Keratinocyte (primary cell): ENCODE measurements around the gene GPR157. TPM values are rescaled to one million over a fixed set of nuclear protein-coding genes. Genes with fewer than 3 reads are reported as not detected.

Experiments
- DNase-seq: peaks from one replicate; pipeline ENCODE4 v3.0.0-alpha.2; 2011; ENCODE audit warnings: low read depth, missing footprints, low spot score
- FAIRE-seq: peaks from 2 replicates; lab custom pipeline; 2011; peaks lifted over from hg19 to GRCh38; lab: Jason Lieb, UNC
- H2AFZ ChIP-seq: 2 replicates; pipeline ENCODE4 v1.6.0; 2012; ENCODE audit warnings: low read length, control low read depth, inconsistent platforms; ENCODE audit not compliant: control insufficient read depth
- H3K27ac ChIP-seq: 2 replicates; pipeline ENCODE4 v1.5.1; 2011; ENCODE audit warnings: low read length; ENCODE audit not compliant: control insufficient read depth, insufficient read depth
- H3K27me3 ChIP-seq: 3 replicates; pipeline ENCODE4 v1.6.0; 2011; ENCODE audit warnings: low read length; ENCODE audit not compliant: control insufficient read depth, insufficient read depth; ENCODE audit errors: extremely low read depth
- H3K36me3 ChIP-seq, 2 experiments: 2 replicates in 1 of 2; 3 replicates in 1 of 2; pipeline ENCODE4 v1.5.1; 2011; ENCODE audit warnings: low read length in 2 of 2, mild to moderate bottlenecking in 1 of 2; ENCODE audit not compliant: control insufficient read depth in 2 of 2, insufficient read depth in 2 of 2; ENCODE audit errors: extremely low read depth in 1 of 2
- H3K4me1 ChIP-seq: 3 replicates; pipeline ENCODE4 v1.5.1; 2011; ENCODE audit warnings: low read length; ENCODE audit not compliant: control insufficient read depth, insufficient read depth; ENCODE audit errors: extremely low read depth
- H3K4me2 ChIP-seq: 3 replicates; pipeline ENCODE4 v1.6.0; 2011; ENCODE audit warnings: low read depth, low read length; ENCODE audit not compliant: control insufficient read depth, insufficient read depth; ENCODE audit errors: extremely low read depth
- H3K4me3 ChIP-seq, 3 experiments: fragments of 200-600 bp in 1 of 3; sonication (generic) in 1 of 3; 2 replicates in 2 of 3; 3 replicates in 1 of 3; pipeline ENCODE4 v1.5.1; 2011 to 2016; ENCODE audit warnings: low read length in 3 of 3, mild to moderate bottlenecking in 3 of 3, control low read depth in 2 of 3, inconsistent platforms in 1 of 3, low read depth in 1 of 3, mixed read lengths in 1 of 3, mixed run types in 1 of 3, moderate library complexity in 1 of 3; ENCODE audit not compliant: control insufficient read depth in 2 of 3, insufficient read depth in 2 of 3; ENCODE audit errors: extremely low read depth in 1 of 3
- H3K79me2 ChIP-seq: 2 replicates; pipeline ENCODE4 v1.6.0; 2012; ENCODE audit warnings: low read length; ENCODE audit not compliant: control insufficient read depth, insufficient read depth
- H3K9ac ChIP-seq: 3 replicates; pipeline ENCODE4 v1.6.0; 2011; ENCODE audit warnings: low read length; ENCODE audit not compliant: control insufficient read depth, insufficient read depth; ENCODE audit errors: extremely low read depth
- H3K9me1 ChIP-seq: 3 replicates; pipeline ENCODE4 v1.6.0; 2011; ENCODE audit warnings: low read length; ENCODE audit not compliant: control insufficient read depth, insufficient read depth; ENCODE audit errors: extremely low read depth
- H3K9me3 ChIP-seq: 2 replicates; pipeline ENCODE4 v1.5.1; 2012; ENCODE audit warnings: low read depth, low read length; ENCODE audit not compliant: control insufficient read depth
- H4K20me1 ChIP-seq: 3 replicates; pipeline ENCODE4 v1.6.0; 2011; ENCODE audit warnings: low read length; ENCODE audit not compliant: control insufficient read depth, insufficient read depth; ENCODE audit errors: extremely low read depth
- CTCF ChIP-seq, 3 experiments: IDR thresholded peaks in 1 of 3; conservative IDR thresholded peaks in 1 of 3; optimal IDR thresholded peaks in 1 of 3; 2 replicates in 2 of 3; 3 replicates in 1 of 3; pipeline versions ENCODE3 to v1.5.1; 2011; ENCODE audit warnings: low read length in 3 of 3, mild to moderate bottlenecking in 3 of 3, moderate library complexity in 2 of 3, control low read depth in 1 of 3, inconsistent platforms in 1 of 3; ENCODE audit not compliant: insufficient read depth in 2 of 3; ENCODE audit errors: extremely low read depth in 1 of 3
- EZH2 ChIP-seq: IDR thresholded peaks from one replicate; pipeline ENCODE4 v1.6.1; 2012; ENCODE audit warnings: inconsistent platforms, mild to moderate bottlenecking, low read length, moderate library complexity
- dilution Hi-C: fragments of 300-500 bp; cut with MboI; formaldehyde crosslinking; loops from one replicate; pipeline ENCODE4 v1.7.0; 2020; ENCODE audit warnings: low sequenced_read_pairs; ENCODE audit not compliant: extremely low pct_ligation_motif_present
- polyA plus RNA-seq, 5 experiments: library from polyadenylated mRNA; depleted of rRNA in 3 of 5; stranded (reverse) in 3 of 5; stranded (forward) in 1 of 5; unstranded in 1 of 5; fragments of >200 nt; gene quantifications; 1 replicate in 1 of 5; 2 replicates in 3 of 5; 3 replicates in 1 of 5; pipeline versions ENCODE4 v1.2.1 to v1.2.3, GENCODE V29; 2011 to 2012; ENCODE audit warnings: missing spikeins in 2 of 5, low read depth in 1 of 5, low replicate concordance in 1 of 5

GPR157 gene
- polyA plus RNA-seq, 1 donor (not counting 4 experiments of a cell fraction or from before 2014, with no cell fraction given), result 6.5 TPM

DNA sequence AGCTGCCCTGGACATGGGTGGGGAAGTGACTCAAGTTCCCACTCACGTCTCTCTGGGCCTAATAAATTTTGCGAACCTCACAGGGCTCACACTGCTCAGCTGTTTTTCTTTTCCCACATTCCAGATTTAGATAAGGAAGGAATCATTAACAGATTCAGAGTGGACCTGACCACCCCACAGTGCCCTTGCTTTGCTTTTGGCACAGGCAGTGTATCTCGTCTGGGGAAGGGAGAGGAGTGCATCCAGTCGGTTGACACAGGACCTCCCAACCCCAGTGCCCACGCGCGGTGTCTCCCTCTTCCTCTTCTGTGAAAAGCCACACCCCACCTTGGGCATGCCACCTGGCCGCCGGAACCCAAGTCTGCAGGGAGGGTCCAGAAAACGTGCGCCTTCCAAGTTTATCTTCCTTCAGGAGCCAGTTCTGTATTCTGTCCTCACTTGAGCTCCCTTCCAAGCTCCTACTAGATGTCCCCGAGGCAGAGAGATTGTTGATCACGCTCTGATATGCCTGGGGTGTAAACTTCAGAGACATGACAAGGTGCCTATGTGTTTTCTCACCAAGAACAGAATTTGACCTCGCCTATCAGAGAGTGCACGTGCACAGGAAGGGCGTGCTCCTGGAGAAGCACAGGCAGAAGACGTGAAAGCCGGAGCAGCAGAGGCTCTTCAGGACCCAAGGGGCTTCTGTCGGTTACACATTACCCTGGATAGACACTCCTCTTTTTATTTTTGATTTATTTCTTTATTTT is 50.0 kb downstream of the GPR157 start:
- H3K4me2 ChIP-seq, result peak overlapping the region; percentile 45
- H3K79me2 ChIP-seq, result no peaks in the 10 kb centered on the region
- no peaks in the 10 kb centered on the region for H3K9me1 ChIP-seq
- peak; percentile 58 for FAIRE-seq
- H4K20me1 ChIP-seq, result no peaks in the 10 kb centered on the region
- H3K36me3 ChIP-seq, result no peaks in the 10 kb centered on the region
- peak overlapping the region; percentile 25 for H2AFZ ChIP-seq
- no peaks in the 10 kb centered on the region for H3K9me3 ChIP-seq
- peaks cover 32% of the 10 kb centered on the region for H3K4me1 ChIP-seq
- dilution Hi-C loops, result no loop called here
- no peak overlapping the region for H3K9ac ChIP-seq
- TF ChIP-seq EZH2 (no peak), CTCF (optimal IDR thresholded peaks at IDR 0.05 in 1 of 3, IDR thresholded peaks at IDR 0.05 in 1 of 3, conservative IDR thresholded peaks at IDR 0.05 in 1 of 3; ENCODE audit: extremely low read depth in 1 of 3, insufficient read depth in 2 of 3, low read length in 3 of 3) (no peak)
- peak overlapping the region; percentile 28 for H3K27ac ChIP-seq
- no peaks in the 10 kb centered on the region for H3K27me3 ChIP-seq
- peak overlapping the region in 1 of 3 experiments; percentile 14 for H3K4me3 ChIP-seq
- DNase-seq, result no peak

DNA sequence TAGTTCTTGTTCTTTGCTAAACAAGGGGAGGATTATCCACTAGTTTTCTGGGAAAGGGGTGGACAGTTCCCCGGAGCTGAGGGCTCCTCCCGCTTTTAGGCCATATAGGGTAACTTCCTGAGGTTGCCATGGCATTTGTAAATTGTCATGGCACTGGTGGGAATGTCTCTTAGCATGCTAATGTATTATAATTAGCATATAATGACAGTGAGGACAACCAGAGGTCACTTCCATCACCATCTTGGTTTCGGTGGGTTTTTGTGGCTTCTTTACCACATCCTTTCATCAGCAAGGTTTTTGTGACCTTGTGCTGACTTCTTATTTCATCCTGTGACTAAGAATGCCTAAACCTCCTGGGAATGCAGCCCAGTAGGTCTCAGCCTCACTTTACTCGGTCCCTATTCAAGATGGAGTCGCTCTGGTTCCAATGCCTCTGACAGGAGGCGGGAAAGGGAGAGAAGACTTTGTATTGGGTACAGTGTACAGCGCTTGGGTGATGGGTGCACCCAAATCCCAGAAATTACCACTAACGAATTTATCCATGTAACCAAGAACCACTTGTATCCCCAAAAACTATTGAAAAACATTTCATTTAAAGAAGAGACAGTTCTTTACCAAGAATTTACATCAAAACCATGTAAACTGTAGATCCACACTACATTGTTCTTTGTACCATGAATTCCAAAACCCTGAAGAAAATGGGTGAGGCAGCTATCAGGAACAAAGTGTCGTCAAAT is 50.7 kb downstream of the GPR157 start:
- Histone ChIP-seq H3K79me2 (no peaks in the 10 kb centered on the region), H2AFZ (no peak overlapping the region), H3K9me1 (no peaks in the 10 kb centered on the region), H3K27ac (no peak overlapping the region), H3K4me3 (peak overlapping the region in 1 of 3 experiments; percentile 14), H3K4me2 (peak overlapping the region; percentile 45), H3K36me3 (no peaks in the 10 kb centered on the region), H3K4me1 (peaks cover 32% of the 10 kb centered on the region), H3K9ac (no peak overlapping the region), H3K9me3 (no peaks in the 10 kb centered on the region), H3K27me3 (no peaks in the 10 kb centered on the region), H4K20me1 (no peaks in the 10 kb centered on the region)
- TF ChIP-seq CTCF (optimal IDR thresholded peaks at IDR 0.05 in 1 of 3, IDR thresholded peaks at IDR 0.05 in 1 of 3, conservative IDR thresholded peaks at IDR 0.05 in 1 of 3; ENCODE audit: extremely low read depth in 1 of 3, insufficient read depth in 2 of 3, low read length in 3 of 3), result no peak
- FAIRE-seq (peak; percentile 41), DNase-seq (no peak)
- dilution Hi-C loops, result no loop called here
